ENCODE data around the gene MYO18B. TPM values are rescaled to one million over a fixed set of nuclear protein-coding genes. Genes with fewer than 3 reads are reported as not detected.

Gene MYO18B
- total RNA-seq, 1 experiment from 2014 or later, result 0.05 TPM

DNA sequence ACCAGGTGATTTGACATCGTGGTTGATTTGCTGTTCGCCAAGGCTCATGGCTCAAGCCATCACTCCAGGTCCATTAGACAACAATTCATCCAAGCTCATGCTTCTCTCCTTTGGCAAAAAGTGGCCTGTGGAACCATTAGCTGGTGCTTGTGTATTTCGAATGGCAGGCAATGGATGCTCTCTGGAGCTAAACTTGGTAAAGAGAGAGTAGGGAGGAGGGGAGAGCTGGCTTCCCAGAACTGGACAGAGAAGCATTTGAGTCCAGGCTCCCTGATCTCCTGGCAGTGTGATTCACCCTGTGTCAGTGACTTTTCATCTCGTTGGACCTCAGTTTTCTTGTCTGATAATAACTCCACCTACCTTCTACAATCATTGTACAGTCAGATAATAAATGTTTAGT is 64.6 kb downstream of the MYO18B start (continued):
- TF ChIP-seq CBX3 (IDR thresholded peaks at IDR 0.05; ENCODE audit: low read depth) (no peak), SRF (IDR thresholded peaks at IDR 0.05; ENCODE audit: low read depth) (no peak), SIN3A (IDR thresholded peaks at IDR 0.05; ENCODE audit: low read depth) (no peak)

DNA sequence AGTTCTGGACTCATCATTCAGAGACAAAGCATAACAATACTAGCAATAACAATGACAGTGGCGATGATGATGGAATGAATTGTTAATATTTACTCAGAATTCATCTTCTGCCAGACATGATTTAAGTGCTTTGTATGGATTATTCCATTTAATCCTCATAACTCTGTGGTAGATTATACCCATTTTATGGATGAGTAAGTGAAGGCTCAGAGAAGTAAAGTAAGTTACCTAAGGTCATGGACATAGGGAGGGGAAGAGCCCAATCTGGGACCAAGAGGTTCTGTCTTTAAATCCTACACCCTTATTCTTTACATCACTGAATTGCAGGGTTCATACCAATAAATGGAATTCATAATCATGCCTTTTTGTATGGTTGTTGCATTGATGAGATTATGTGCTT is 72.7 kb downstream of the MYO18B start:
- H3K27ac ChIP-seq (ENCODE audit: low read depth, low read length), result no peak overlapping the region
- ChIA-PET RAD21 (ENCODE audit: low non-redundant PET in 1 of 2, low total read pairs in 2 of 2, uncharacterized antibody in 2 of 2, unreplicated experiment in 2 of 2) (no interaction called here), CTCF (no interaction called here), POLR2A (no interaction called here)
- H3K4me2 ChIP-seq (ENCODE audit: low read length), result no peak overlapping the region
- no peaks in the 10 kb centered on the region; a peak in 1 of 4 replicates for H3K36me3 ChIP-seq (ENCODE audit: control insufficient read depth in 1 of 2, insufficient read depth in 2 of 2, low read length in 2 of 2)
- H3K9me3 ChIP-seq (ENCODE audit: control insufficient read depth in 1 of 2, insufficient read depth in 1 of 2, low read depth in 1 of 2, low read length in 2 of 2), result no peaks in the 10 kb centered on the region
- H3K9me2 ChIP-seq (ENCODE audit: insufficient read depth), result no peaks in the 10 kb centered on the region
- no peaks in the 10 kb centered on the region for H3K79me2 ChIP-seq (ENCODE audit: insufficient read depth, low read length)
- no TSS peak for BruUV-seq (replicated peaks)
- intact Hi-C loops (cut with micrococcal nuclease), result no loop called here
- ATAC-seq, result no peak
- TF ChIP-seq CTCF (IDR thresholded peaks at IDR 0.05 in 2 of 3, conservative IDR thresholded peaks at IDR 0.05 in 1 of 3; ENCODE audit: borderline replicate concordance in 1 of 3, insufficient read depth in 1 of 3, low read depth in 2 of 3, low read length in 2 of 3), result no peak
- TF ChIP-seq FOSL1 (IDR thresholded peaks at IDR 0.05; ENCODE audit: low read depth), result no peak
- TF ChIP-seq RAD21 (IDR thresholded peaks at IDR 0.05; ENCODE audit: low read depth), result no peak
- no peak for TF ChIP-seq ZFX (IDR thresholded peaks at IDR 0.05)
- H3K27me3 ChIP-seq (ENCODE audit: insufficient read depth, low read length), result peaks cover 57% of the 10 kb centered on the region
- no peak overlapping the region for H3K9ac ChIP-seq (ENCODE audit: low read length)
- H3K4me1 ChIP-seq (ENCODE audit: control insufficient read depth in 1 of 2, insufficient read depth in 2 of 2, low read length in 2 of 2), result no peaks in the 10 kb centered on the region
- H3K4me3 ChIP-seq (replicated peaks in 1 of 2; ENCODE audit: low read depth in 1 of 2, low read length in 2 of 2), result no peak overlapping the region
- H4K20me1 ChIP-seq (ENCODE audit: insufficient read depth), result no peaks in the 10 kb centered on the region
- H2AFZ ChIP-seq (ENCODE audit: low read depth, low read length, poor library complexity, severe bottlenecking), result no peak overlapping the region
- no peak for DNase-seq (ENCODE audit: low read depth, low spot score)

DNA sequence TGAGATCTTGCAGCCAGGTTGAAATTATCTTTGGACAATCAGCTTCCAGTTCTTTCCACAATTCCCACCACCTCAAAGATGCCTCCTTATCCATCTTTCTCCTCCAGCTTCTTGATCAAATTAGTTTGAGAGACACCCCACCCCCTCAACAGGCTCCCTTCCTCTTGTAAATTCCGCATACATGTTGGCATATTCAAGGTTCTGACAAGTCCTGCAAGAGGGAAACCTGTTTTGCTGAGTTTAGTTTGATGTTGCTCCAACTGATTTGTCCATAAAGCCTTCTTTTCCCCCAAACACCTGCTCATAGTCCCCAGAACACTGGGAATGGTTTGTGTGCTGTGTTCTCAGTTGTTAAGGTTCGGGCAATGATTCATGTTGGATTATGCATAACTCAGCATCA is 73.6 kb downstream of the MYO18B start:
- H3K79me2 ChIP-seq (ENCODE audit: insufficient read depth, low read length), result no peaks in the 10 kb centered on the region
- no peaks in the 10 kb centered on the region; a peak in 1 of 4 replicates for H3K36me3 ChIP-seq (ENCODE audit: control insufficient read depth in 1 of 2, insufficient read depth in 2 of 2, low read length in 2 of 2)
- H3K9me3 ChIP-seq (ENCODE audit: control insufficient read depth in 1 of 2, insufficient read depth in 1 of 2, low read depth in 1 of 2, low read length in 2 of 2), result no peaks in the 10 kb centered on the region
- BruUV-seq (replicated peaks), result no TSS peak
- no peak for DNase-seq (ENCODE audit: low read depth, low spot score)
- H3K9me2 ChIP-seq (ENCODE audit: insufficient read depth), result no peaks in the 10 kb centered on the region
- H4K20me1 ChIP-seq (ENCODE audit: insufficient read depth), result no peaks in the 10 kb centered on the region
- ATAC-seq, result no peak
- CTCF ChIA-PET, result no interaction called here
- H3K4me3 ChIP-seq (replicated peaks in 1 of 2; ENCODE audit: low read depth in 1 of 2, low read length in 2 of 2), result no peak overlapping the region
- H3K4me2 ChIP-seq (ENCODE audit: low read length), result no peak overlapping the region
- H3K27me3 ChIP-seq (ENCODE audit: insufficient read depth, low read length), result peaks cover 57% of the 10 kb centered on the region
- POLR2A ChIA-PET, result no interaction called here
- H3K4me1 ChIP-seq (ENCODE audit: control insufficient read depth in 1 of 2, insufficient read depth in 2 of 2, low read length in 2 of 2), result no peaks in the 10 kb centered on the region
- no peak overlapping the region for H3K27ac ChIP-seq (ENCODE audit: low read depth, low read length)
- no peak overlapping the region for H3K9ac ChIP-seq (ENCODE audit: low read length)
- RAD21 ChIA-PET (ENCODE audit: low non-redundant PET in 1 of 2, low total read pairs in 2 of 2, uncharacterized antibody in 2 of 2, unreplicated experiment in 2 of 2), result no interaction called here
- TF ChIP-seq SRF (IDR thresholded peaks at IDR 0.05; ENCODE audit: low read depth), result no peak
- intact Hi-C loops (cut with micrococcal nuclease), result no loop called here
- no peak overlapping the region for H2AFZ ChIP-seq (ENCODE audit: low read depth, low read length, poor library complexity, severe bottlenecking)
